GM21529 (cell line): ENCODE results near the gene CA4.

Source experiments
- ATAC-seq: cut with Tn5 transposase; IDR thresholded peaks from one replicate; pipeline ENCODE4 v1.9.1; 2021; ENCODE audit not compliant: unreplicated experiment

CA4 gene

DNA sequence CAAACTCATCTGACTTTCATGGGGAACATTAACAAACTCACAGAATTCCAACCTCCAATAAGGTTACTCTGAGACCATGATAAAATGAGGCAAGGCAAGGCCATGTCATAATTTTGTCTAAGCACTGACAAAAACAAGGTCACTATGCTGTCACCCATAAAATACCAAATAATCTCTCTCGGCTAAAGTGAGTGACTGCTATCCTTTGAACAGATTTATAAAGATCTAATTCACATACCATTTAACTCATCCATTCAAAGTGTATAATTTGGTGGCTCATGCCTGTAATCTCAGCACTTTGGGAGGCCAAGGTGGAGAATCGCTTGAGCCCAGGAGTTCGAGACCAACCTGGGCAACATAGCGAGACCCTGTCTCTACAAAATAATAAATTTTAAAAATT lies 20.6 kb upstream of the CA4 start:
- ATAC-seq, result no peak

GRCh38 chr17:60130466-60130865 lies 19.3 kb upstream of the CA4 start:
- ATAC-seq, result no peak

- peak; percentile 16 for ATAC-seq
Measured at GRCh38 chr17:60134396-60135150, 15.2 kb upstream of the CA4 start.

DNA sequence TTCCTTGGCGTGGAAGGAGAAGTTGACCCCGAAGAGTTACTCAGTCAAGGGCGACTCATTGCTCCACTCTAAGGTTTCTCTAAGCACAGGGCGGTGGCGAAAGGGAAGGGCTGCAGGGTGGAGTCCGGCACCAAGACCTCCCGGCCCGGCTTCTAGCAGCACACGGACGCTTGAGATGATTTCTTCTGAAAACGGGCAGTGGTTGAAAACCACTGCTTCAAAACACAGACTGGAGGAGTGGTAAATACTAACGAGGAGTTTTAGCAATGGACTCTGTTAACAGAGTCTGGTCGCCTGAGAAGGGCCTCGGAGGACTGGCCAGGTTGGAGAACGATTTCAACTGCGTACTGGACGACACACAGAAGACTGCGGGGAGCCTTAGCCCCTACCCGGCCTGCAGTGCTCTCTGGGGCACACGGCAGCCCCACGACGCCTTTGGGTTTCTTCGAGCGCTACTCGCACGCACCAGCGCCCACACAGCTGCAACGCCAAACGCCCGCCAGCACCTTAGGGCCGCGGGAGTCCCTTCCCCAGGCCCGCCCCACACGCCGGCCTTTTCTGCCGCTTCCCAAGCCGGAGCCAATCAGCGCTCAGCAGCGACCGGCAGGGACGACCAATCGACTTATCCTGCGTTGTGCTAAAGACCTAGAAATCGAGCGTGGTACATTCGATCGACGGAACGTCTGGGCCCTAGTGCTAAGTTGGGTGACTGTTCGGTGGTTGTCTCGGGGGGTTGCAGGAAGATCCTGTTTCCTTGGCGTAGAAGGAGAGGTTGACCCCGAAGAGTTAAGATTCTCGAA lies 14.4 kb upstream of the CA4 start:
- peak; percentile 88 for ATAC-seq

- no peak for ATAC-seq
Measured at GRCh38 chr17:60135951-60136666, 13.7 kb upstream of the CA4 start.

DNA sequence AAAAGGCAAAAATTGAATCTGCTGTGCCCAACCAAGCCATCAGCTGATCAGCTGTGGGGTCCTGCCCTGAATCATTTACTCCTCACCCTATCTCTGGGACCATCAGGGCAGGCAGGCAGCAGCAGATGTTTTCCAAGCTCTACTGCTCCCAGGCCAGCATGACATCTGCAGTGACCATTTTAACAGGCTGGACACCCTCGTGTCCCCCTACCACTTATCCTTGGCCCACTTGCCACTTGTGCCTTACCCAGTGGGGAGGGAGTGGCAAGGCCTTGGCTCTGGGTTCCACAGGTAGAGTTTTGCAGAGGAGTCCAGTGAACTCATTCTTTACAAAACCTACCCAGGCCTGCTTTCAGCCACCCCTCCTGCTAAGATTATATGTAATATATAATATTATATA lies 12.0 kb upstream of the CA4 start:
- ATAC-seq, result no peak

- no peak for ATAC-seq
Measured at GRCh38 chr17:60138769-60139437, 10.9 kb upstream of the CA4 start.

DNA sequence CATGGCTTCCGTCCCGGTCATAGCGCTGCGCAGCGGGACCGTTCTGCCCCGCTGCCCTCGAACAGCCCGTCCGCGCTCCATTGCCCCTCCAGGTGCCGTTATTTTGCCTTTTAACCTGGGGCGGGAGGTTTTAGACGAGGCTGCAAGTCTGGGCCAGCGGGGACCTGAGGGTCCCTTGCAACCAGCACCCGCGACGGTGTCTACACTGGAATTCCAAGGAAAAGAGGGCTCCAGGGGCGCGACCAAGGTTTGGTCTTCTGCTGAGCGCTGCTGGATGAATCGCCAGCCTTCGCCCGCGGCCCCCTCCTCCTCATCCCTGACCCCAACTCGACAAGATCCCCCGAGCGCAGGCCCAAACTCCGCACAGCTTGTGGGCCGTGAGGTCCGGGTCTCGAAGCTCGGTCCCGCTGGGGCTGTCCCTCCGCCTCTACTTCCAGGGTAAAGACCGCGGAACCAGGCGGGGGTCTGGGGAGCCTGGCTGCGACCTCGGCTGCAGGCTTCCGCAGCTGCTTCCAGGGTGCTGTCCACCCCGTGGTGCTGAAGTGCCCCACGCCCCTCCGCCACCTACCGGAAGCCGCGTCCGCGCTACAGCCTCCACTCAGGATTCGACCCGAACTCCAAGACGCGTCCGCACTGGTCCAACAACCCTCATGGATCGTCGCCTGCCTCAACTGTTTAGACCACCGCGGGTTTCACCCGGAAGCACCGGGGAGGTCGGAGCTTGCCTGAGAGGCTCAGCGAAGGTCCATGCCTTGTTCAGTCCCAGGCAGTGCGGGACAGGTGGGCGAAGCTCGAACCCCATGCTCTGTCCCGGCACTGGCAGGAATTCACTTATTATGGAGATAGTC lies 10.1 kb upstream of the CA4 start:
- ATAC-seq, result no peak

DNA sequence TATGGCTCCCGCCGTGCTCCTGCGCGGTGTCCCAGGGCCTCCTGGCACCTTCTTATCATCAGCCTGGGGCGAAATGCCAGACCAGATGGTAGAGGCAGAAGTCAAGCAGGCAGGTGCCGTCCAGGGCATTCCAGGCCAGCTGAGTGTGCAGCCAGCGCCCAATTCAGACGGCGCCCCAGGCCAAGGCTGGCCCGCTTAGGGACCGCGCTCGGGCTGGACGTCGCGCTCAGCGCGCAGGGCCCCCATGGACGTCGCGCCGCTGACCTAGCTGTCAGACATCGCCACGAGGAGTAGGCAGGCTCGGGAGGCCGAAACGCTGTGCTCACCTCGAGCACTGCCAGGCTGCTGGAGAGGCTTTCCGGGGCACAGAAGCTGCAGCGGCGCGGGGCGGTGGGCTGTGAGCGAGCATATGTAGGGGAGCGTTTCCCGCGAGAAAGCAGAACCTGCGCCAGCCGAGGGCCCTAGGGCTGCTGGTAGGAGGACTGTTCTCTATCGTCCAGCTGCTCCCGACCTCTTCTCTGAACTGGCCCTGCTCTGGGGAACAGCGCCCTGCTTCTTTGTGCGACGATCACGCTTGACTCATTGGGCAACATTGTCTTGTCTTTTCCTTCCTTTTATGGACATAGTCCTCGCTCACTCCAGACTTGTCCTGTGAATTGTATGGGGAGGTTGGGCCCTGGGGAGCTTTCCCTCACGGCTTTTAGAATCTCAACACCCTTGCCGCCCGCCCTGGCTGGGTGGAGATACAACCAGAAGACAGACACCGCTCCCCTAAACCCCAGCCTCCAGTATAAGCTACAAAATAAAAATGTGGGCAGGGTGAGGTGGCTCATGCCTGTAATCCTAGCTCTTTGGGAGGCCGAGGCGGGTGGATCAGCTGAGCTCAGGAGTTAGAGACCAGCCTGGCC lies 8.4 kb upstream of the CA4 start:
- no peak for ATAC-seq

DNA sequence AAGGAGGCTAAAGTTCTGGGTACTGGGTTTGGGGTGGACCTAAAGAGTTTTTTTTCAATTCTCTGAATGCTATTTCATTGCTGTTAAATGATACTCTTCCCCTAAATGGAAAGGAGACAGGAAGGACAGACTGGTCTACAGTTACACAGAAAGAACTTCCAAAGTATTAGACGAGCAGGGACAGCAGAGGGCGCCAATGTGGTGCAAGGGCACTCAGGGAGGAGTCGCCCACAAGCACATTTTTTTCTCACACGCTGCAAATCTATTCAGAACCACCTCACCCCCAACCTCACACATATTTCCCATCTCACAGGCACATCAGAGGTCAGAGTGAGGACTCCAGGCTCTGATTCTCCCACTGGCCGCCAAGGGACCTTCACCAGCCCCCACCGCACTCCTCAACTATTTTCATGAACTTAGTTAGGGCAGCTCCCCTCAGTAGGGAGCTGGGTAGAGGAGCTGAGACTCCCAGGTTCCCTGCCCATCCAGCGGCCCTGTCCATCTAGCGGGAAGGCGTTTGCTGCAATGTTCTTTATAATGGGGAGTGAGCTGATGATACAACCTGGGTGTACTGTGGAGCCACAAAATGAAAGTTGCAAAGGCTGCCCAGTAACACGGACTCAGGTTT lies 6.8 kb upstream of the CA4 start:
- ATAC-seq, result no peak

GRCh38 chr17:60145006-60145935 lies 4.5 kb upstream of the CA4 start:
- ATAC-seq, result no peak

DNA sequence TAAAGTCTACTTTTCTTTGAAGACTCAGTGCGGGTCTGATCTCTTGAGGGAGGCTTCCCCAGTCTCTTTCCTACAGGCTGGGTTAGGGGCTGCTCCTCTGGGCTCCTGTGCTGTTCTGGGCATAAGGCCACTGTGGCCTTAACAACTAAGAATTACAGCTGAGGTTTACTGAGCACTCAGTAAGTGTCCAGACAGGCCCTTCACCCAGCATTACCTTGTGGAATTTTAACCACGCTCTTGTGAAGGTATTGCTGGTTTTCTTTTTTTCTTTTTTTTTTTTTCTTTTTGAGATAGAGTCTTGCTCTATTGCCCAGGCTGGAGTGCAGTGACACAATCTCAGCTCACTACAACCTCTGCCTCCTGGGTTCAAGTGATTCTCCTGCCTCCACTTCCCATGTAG lies 3.6 kb upstream of the CA4 start:
- no peak for ATAC-seq

DNA sequence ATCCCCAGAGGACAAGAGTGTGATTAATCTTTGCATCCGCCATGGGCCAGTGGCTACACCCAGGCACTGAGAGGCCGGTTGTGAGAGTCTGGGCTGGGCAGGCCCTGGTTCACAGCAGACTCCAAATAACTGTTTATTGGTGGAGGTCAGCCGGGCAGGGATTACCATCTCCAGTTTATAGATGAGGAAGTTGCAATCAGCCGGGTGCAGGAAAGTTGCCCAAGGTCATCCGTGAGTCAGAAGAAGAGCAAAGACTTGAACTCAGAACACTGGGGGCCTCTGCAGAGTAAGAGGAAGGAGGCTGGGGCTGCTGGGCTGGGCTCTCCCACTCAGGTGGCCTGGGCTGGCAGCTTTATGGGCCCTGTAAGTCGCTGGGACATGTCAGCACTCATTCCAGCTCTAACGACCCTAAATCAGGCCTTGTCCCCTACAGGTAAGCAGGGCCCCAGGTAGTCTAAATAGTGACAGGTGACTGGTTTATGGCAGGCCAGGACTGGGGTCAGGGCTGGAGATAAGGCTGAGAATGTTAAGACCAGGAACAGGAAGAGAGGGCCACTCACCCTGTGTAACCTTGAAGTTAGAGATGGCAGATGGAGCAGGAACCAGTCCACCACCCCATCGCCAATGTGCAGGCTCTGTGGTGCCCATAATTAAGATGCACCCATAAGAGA lies 2.1 kb upstream of the CA4 start:
- no peak for ATAC-seq

- ATAC-seq, result no peak
Measured at GRCh38 chr17:60148373-60148772, 1.4 kb upstream of the CA4 start.

DNA sequence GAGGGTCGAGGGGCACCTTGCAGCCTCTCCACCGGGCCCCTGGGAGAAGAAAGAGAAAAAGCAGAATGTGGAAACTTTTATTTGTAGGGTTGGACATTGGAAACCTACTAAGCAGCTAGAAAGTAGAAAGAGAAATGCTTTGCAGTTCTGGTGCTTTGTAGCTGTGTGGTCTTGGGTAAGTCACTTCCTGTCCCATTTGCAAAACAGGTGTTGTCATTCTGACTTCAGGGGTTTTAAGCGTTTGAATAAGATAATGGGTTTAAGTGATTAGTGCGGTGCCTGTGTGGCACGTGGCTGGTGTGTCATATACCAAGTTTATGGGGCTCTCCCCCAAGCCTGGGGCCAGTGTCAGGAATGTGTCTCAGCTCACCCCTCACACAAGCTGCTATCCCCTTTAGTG lies 1.6 kb downstream of the CA4 start:
- peak; percentile 59 for ATAC-seq

- ATAC-seq, result no peak
Measured at GRCh38 chr17:60153606-60154390, 4.0 kb downstream of the CA4 start.
